Hepatocyte (in vitro differentiated cells): ENCODE measurements around the gene YPEL1. TPM values are rescaled to one million over a fixed set of nuclear protein-coding genes. Genes with fewer than 3 reads are reported as not detected.

Experiments
- DNase-seq: peaks from one replicate; pipeline ENCODE4 v3.0.0-alpha.2; 2016; ENCODE audit warnings: low spot score
- H2AFZ ChIP-seq: fragments of 200-600 bp; sonication (generic); 2 replicates; pipeline ENCODE4 v1.6.0; 2016; ENCODE audit warnings: antibody characterized with exemption, mild to moderate bottlenecking
- H3K27ac ChIP-seq: fragments of 200-600 bp; sonication (generic); 2 replicates; pipeline ENCODE4 v1.5.1; 2016; ENCODE audit warnings: mild to moderate bottlenecking
- H3K27me3 ChIP-seq: fragments of 200-600 bp; sonication (generic); 2 replicates; pipeline ENCODE4 v1.6.1; 2016
- H3K36me3 ChIP-seq: fragments of 200-600 bp; sonication (generic); replicated peaks from 2 replicates; pipeline ENCODE4 v1.5.1; 2016; ENCODE audit warnings: low read depth; ENCODE audit not compliant: insufficient read depth
- H3K4me1 ChIP-seq: fragments of 200-600 bp; sonication (generic); 2 replicates; pipeline ENCODE4 v1.5.1; 2016; ENCODE audit warnings: mild to moderate bottlenecking, moderate library complexity; ENCODE audit not compliant: insufficient read depth
- H3K4me2 ChIP-seq: fragments of 200-600 bp; sonication (generic); 2 replicates; pipeline ENCODE4 v1.6.0; 2016
- H3K4me3 ChIP-seq: fragments of 200-600 bp; sonication (generic); 2 replicates; pipeline ENCODE4 v1.5.1; 2016; ENCODE audit warnings: mild to moderate bottlenecking
- H3K79me2 ChIP-seq: fragments of 200-600 bp; sonication (generic); 2 replicates; pipeline ENCODE4 v1.6.0; 2017; ENCODE audit warnings: mild to moderate bottlenecking
- H3K9me2 ChIP-seq: fragments of 200-600 bp; sonication (generic); replicated peaks from 2 replicates; pipeline ENCODE4 v1.6.0; 2017; ENCODE audit warnings: mild to moderate bottlenecking; ENCODE audit not compliant: insufficient read depth
- H3K9me3 ChIP-seq: fragments of 200-600 bp; sonication (generic); 2 replicates; pipeline ENCODE4 v1.5.1; 2016; ENCODE audit warnings: low read depth, mild to moderate bottlenecking
- H4K20me1 ChIP-seq: fragments of 200-600 bp; sonication (generic); 2 replicates; pipeline ENCODE4 v1.6.0; 2016; ENCODE audit warnings: mild to moderate bottlenecking; ENCODE audit not compliant: insufficient read depth, poor library complexity, severe bottlenecking
- EZH2 ChIP-seq: fragments of 200-600 bp; sonication (generic); IDR thresholded peaks from 2 replicates; pipeline ENCODE4 v1.6.1; 2016; ENCODE audit warnings: antibody characterized with exemption, mild to moderate bottlenecking, borderline replicate concordance
- EZH2phosphoT487 ChIP-seq: fragments of 200-600 bp; sonication (generic); IDR thresholded peaks from one replicate; pipeline ENCODE4 v1.6.1; 2018; ENCODE audit warnings: antibody characterized with exemption, mild to moderate bottlenecking, low read depth, moderate library complexity; ENCODE audit not compliant: unreplicated experiment, severe bottlenecking
- whole genome bisulfite sequencing: methylation state at CpG from one replicate; pipeline ENCODE4 v1.1.6; 2016; ENCODE audit warnings: low lambda C conversion rate; ENCODE audit errors: missing lambda C conversion rate; 5-methylcytosine and 5-hydroxymethylcytosine counted together
- polyA plus RNA-seq: library from polyadenylated mRNA; unstranded; fragments of >200 nt; fragmentation: Nextera tagmentation; extraction: Ambion mirVana; gene quantifications from 2 replicates; pipeline ENCODE4 v1.2.1, GENCODE V29; 2016
- total RNA-seq: library from RNA; depleted of rRNA; stranded (reverse); fragments of >200 nt; gene quantifications from 2 replicates; pipeline ENCODE4 v1.2.3, GENCODE V29; 2014
- TF ChIP-seq, protein P1 (sequence below): fragments of 200-600 bp; sonication (generic); IDR thresholded peaks from 2 replicates; pipeline ENCODE4 v1.5.1; 2016; ENCODE audit warnings: antibody characterized with exemption, mild to moderate bottlenecking; ENCODE audit not compliant: poor library complexity

YPEL1 gene
- total and polyA plus RNA-seq, 2 experiments from 2014 or later = 2.0 to 3.1 TPM

DNA sequence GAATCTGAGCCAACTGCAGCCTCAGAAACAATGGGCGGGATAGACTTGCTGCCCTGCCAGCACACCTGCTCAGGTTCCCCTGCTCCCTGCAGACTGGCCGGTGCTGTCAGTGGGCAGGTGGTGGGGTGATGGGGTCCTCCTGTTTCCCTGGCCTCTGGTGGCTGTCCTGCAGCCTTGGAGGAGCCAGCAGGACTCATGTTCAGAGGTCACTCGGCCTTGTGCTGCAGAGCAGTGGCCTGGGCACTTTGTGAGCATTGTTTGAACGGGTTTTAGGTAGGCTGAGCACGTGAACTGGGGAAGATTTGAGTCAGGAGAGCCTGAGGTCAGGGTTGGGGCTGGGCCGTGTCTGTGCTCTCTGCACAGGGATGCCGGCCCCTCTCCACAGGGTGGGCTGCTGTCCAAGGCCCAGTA lies 52.2 kb downstream of the YPEL1 start:
- Histone ChIP-seq H3K4me1 (no peaks in the 10 kb centered on the region), H3K36me3 (no peaks in the 10 kb centered on the region)
- 99% methylated on average over 7 of the region's 7 CpGs for WGBS

DNA sequence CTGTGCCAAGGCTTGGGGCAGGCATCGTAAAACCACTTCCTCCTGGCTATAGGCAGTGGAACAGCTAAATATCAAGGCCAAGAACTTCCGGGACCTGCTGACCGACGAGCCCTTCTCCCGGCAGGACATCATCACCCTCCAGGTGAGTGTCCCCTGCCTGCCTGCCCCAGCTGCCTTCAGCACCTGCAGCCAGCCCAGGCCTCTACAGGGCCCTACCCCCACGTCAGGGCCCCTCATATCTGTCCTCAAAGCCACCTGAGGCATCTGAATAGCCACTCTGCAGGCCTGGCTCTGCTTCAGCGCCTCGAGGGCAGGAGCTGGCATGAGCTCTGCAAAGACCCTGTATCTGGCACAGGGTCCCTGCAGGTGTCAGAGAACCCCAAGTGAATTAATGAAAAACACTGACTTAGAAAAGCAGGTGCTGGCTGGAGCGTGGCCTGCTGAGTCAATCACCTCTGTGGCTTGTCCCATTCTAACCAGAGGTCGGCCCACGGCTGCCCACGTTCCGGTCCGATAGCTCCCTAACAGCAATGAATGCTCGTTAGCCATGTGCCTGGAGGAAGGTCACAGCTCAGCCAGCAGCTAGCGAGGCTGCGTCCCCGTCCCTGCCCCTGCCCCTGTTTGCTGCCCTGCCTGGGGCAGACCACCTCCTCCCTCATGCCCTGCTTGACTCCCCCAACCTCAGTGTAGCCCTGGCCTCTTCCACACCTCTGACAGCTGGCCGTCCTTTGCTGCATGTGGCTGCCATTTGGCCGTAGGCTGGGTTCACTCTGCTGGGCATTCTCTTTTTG lies 53.0 kb downstream of the YPEL1 start:
- Histone ChIP-seq H2AFZ (no peak overlapping the region), H3K4me1 (no peaks in the 10 kb centered on the region), H3K4me3 (no peak overlapping the region), H3K27ac (no peak overlapping the region), H3K9me3 (no peaks in the 10 kb centered on the region), H3K9me2 (no peaks in the 10 kb centered on the region), H4K20me1 (no peaks in the 10 kb centered on the region), H3K36me3 (no peaks in the 10 kb centered on the region), H3K4me2 (no peak overlapping the region), H3K27me3 (no peaks in the 10 kb centered on the region), H3K79me2 (no peaks in the 10 kb centered on the region)
- WGBS = 96% methylated on average over 18 of the region's 20 CpGs
- TF ChIP-seq EZH2phosphoT487 (no peak), EZH2 (no peak)
- TF ChIP-seq, protein P1, sequence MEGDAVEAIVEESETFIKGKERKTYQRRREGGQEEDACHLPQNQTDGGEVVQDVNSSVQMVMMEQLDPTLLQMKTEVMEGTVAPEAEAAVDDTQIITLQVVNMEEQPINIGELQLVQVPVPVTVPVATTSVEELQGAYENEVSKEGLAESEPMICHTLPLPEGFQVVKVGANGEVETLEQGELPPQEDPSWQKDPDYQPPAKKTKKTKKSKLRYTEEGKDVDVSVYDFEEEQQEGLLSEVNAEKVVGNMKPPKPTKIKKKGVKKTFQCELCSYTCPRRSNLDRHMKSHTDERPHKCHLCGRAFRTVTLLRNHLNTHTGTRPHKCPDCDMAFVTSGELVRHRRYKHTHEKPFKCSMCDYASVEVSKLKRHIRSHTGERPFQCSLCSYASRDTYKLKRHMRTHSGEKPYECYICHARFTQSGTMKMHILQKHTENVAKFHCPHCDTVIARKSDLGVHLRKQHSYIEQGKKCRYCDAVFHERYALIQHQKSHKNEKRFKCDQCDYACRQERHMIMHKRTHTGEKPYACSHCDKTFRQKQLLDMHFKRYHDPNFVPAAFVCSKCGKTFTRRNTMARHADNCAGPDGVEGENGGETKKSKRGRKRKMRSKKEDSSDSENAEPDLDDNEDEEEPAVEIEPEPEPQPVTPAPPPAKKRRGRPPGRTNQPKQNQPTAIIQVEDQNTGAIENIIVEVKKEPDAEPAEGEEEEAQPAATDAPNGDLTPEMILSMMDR = no peak
- DNase-seq = no peak

More for the DNA sequence above, 52.2 kb downstream of the YPEL1 start:
- no peaks in the 10 kb centered on the region for H3K9me2 ChIP-seq
- no peaks in the 10 kb centered on the region for H3K9me3 ChIP-seq
- H3K27ac ChIP-seq = no peak overlapping the region
- peak; percentile 2 for DNase-seq
- no peak overlapping the region for H3K4me2 ChIP-seq
- H2AFZ ChIP-seq = no peak overlapping the region
- H3K27me3 ChIP-seq = no peaks in the 10 kb centered on the region
- no peaks in the 10 kb centered on the region for H3K79me2 ChIP-seq
- no peak for TF ChIP-seq EZH2
- TF ChIP-seq EZH2phosphoT487 = no peak
- H4K20me1 ChIP-seq = no peaks in the 10 kb centered on the region
- H3K4me3 ChIP-seq = no peak overlapping the region

DNA sequence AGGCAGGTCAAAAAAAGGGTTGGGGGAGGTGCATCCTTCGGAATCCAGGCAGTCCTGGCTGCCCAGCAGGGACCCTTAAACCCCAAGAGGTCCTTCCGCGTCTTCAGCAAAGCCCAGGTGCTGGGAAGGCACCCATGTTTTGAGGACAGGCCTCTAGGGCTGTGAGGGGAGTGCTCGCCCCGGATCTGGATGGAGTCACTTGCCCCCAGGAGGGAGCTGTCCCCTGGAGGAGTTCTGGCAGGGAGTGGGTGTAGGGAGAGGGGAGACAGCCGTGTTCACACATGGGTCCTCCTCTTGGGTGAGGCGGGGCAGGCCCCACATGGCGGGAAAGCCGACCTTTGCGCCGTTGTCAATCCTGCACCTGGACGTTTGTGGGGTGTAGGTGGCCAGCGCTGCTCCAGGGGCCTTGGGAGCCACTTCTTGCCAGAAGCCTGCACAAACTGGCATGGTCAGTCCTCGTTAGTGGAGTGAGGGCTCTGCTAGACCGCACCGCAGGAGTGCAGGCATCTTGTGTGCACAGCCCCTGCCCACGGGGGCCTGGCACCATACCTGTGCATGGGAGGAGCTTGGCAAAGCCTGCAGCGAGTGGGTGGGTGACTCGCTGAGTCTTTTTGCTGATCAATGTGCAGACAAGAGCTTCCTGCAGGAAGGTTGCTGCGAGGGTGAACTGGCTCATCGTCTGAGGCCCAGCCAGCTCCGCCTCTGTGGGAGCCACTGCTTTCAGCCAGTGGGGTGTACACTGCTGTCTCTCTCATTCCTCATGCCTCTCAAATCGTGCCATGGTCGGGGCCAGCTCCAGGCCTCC lies 53.8 kb downstream of the YPEL1 start:
- no peaks in the 10 kb centered on the region for H3K9me2 ChIP-seq
- no peak for TF ChIP-seq EZH2
- TF ChIP-seq, protein P1 = no peak
- TF ChIP-seq EZH2phosphoT487 = no peak
- H3K9me3 ChIP-seq = no peaks in the 10 kb centered on the region
- no peak overlapping the region for H3K4me3 ChIP-seq
- H4K20me1 ChIP-seq = no peaks in the 10 kb centered on the region
- 86% methylated on average over 24 of the region's 24 CpGs for WGBS
- DNase-seq = peak; percentile 2
- H2AFZ ChIP-seq = no peak overlapping the region
- no peaks in the 10 kb centered on the region for H3K79me2 ChIP-seq
- H3K27ac ChIP-seq = no peak overlapping the region
- H3K36me3 ChIP-seq = no peaks in the 10 kb centered on the region
- no peaks in the 10 kb centered on the region for H3K27me3 ChIP-seq
- no peaks in the 10 kb centered on the region for H3K4me1 ChIP-seq
- no peak overlapping the region for H3K4me2 ChIP-seq
